HG02798 (cell line): ENCODE results near the gene LUZP4.
"Not testable (repeated sequence)": the region's sequence is repeated elsewhere in the genome, so short reads cannot be mapped to it uniquely, and the experiment has no call there.

Experiments
- ATAC-seq: cut with Tn5 transposase; IDR thresholded peaks from one replicate; pipeline ENCODE4 v1.9.1; 2021; ENCODE audit warnings: mild to moderate bottlenecking; ENCODE audit not compliant: unreplicated experiment, poor library complexity

LUZP4 gene, protein sequence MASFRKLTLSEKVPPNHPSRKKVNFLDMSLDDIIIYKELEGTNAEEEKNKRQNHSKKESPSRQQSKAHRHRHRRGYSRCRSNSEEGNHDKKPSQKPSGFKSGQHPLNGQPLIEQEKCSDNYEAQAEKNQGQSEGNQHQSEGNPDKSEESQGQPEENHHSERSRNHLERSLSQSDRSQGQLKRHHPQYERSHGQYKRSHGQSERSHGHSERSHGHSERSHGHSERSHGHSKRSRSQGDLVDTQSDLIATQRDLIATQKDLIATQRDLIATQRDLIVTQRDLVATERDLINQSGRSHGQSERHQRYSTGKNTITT

DNA sequence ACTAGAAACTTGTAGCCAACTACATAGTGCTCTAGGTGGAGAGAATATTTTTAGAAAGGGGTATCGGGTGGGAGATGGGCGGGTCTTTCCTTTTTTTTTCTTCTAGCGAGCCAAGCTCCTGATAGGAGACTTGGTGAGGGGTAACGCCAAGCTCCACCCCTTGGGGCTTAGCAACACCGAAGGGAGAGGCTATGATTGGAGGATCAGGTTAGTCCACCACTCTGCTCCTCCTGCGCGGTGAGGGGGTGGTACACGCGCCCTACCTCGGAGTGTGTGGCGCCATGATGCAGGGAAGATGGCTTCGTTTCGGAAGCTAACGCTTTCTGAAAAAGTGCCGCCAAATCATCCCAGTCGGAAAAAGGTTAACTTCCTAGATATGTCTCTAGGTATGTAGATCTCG is at the start of gene LUZP4:
TSS of gene LUZP4 (plus strand) at position 251 of the 400 bp plus-strand sequence. CDS start at position 296, 45 bp downstream.
- ATAC-seq, result no peak

DNA sequence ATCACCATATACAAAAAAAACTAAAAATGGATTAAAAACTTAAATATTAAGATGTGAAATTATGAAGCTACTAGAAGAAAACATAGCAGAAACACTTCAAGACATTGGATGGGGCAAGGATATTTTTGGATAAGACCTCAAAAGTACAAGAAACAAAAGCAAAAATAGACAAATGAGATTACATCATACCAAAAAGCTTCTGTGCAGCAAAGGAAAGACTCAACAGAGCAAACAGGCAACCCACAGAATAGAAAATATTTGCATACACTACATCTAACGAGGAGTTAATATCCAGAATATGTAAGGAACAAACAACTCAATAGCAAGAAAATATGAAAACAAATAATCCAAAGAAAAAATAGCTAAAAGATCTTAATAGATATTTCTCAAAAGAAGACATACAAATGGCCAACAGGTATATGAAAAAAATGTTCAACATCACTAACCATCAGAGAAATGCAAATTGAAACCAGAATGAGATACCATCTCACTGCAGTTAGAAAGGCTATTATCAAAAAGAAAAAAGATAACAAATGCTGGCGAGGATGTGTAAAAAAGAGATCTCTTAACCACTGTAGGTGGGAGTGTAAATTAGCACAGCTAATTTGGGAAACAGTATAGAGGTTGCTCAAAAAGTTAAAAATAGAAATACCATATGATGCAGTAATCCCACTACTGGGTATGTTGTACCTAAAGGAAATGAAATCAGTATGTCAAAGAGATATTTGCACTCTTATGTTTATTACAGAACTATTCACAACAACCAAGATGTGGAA is 37.9 kb upstream of the LUZP4 start:
- no peak for ATAC-seq

DNA sequence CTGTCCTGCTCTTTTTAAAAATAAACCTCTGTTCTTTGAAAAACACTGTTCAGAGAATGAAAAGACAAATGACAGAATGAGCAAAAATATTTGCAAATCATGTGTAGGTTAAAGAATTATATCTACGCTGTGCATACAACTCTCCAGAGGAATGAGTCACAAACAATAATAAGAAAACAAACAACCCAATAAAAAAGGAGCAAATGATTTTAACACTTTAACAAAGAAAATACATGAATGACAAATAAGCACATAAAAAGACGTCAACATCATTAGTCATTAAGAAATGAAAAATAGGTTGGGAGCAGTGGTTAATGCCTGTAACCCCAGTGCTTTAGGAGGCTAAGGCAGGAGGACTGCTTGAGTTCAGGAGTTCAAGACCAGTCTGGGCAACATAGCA is 34.5 kb upstream of the LUZP4 start:
- ATAC-seq, result no peak

DNA sequence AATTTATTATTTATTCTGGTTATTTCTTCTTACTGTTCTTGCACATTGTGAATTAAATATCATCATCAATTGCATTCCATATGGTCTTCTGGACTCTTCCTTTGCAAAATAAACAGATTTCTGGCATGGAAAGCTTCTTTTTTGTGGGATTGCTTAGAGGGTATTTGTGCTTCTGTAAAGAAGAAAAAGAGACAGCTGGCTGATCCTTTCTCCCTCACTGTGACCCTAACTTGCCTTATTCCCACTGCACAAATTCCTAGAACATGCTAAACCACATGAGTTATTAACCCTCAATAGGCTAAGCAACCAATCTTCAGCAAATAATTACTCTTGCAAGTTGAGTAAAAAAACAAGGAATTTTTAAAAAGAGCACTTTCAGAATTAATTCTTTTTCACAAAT is 31.8 kb upstream of the LUZP4 start:
- ATAC-seq, result no peak

DNA sequence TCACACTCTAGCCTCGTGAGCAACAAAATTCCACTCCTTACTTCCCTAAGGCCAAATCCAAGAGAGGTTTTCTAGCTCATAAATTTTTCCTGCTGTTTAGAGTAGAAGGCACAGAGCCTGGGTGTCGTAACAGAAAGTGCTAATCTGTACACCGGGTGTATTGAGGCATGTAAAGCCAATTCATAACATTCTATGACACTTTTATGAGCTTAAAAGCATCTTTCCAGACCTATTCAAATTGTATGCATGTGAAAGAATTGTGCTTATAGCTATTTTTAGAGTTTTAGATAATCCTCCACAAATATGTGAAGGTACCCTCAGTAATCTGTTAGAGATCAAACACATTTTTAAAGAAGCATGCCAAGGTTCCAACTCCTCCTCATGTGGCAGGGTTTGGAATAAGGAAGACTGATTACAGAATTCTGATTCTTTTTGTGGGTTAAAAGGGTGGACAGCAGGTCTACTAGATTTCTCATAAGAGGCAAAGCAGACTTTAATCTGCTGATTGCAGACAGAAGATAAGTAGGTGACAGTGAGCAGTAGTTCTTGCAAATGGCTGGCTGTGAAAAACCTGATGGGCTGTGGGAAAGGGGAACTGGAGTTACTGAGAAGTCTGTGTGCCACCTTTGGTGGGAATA is 30.2 kb upstream of the LUZP4 start:
- no peak for ATAC-seq

DNA sequence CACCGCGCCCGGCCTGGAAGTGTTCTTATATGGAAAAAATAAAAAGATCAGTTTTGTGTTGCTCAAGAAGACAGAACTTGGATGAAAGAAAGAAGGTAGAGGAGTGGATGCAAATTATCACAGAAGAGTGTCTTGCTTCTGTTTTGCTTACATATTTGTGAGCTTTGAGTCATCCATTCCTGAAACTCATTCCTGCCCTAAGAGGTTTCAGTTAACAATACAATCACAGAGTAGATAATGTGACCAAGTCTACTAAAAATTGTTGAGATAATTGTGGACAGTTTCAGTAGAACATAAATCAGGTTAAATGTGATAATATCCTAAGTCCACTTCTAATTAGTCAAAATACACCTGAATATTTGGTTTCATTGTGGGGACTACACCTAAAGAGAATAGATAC is 29.2 kb upstream of the LUZP4 start:
- ATAC-seq, result no peak

DNA sequence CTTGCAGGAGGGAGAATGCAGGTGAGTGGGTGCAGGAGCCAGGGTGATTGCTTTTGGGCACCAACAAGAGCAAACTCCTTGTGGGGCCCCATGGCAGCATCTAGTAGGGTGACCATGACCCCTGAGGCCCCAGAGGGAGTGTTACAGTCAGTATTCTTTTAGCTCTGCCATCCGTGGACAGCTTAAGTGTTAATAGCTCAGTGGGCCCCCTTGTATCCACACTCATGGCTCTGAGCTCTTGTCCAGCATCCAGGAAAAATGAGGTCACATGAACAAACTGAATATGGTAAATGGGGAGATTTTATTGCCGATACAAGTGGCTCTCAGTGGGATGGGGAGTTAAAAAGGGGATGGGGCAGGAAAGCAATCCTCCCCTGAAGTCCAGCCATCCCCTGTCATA is 28.4 kb upstream of the LUZP4 start:
- no peak for ATAC-seq

DNA sequence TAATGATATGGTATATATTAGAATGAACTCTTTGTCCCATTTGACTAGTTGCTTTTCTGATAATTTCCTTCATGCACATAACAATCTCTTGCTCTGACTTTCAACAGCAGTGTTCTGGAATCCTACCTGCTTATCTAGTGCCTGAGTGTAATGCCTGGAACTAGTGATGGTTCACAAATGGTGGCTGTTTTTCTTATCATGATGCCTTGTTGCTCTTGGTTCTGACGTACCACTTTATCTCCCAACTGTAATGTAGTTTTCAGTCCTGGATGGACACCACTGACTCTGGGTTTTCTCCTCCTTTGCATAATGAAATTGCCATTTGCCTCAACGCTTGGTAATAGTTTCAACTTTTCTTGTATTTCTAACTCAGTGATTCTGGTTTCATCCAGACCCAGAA is 25.5 kb upstream of the LUZP4 start:
- no peak for ATAC-seq

DNA sequence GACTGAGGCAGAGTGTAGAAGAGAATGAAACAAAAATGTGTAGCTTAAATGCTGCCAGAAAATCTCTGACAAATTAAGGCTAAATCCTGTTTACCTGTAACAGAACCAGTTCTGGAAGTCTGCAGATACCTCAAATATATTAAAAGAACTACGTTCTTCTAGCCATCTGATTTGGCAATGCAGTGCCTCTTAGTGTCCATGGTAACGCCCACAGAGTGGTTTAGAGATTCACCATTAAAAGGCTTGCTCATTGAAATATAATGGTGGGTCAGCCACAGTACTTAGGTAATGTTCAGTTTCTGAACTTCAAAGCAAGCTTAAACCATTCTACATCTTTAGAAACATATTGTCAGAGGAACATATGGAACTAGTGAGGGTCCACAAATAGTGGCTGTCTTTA is 23.2 kb upstream of the LUZP4 start:
- ATAC-seq, result no peak

DNA sequence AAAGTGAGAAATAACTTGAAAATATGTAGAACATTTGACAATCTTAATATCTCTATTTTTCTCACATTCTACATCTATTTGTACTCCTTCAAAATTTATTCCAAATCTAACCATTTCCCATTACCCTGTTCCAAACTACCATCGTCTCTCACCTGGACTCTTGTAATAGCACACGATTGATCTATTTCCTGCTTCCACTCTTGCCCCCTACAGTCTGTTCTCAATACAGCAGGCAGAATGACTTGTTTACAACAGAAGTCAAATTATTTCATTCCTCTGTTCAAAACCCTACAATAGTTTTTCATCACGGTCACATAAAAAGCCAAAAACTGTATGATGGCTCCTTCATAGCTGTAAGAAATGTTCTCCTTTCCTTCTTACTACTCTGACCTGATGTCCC is 21.1 kb upstream of the LUZP4 start:
- no peak for ATAC-seq

DNA sequence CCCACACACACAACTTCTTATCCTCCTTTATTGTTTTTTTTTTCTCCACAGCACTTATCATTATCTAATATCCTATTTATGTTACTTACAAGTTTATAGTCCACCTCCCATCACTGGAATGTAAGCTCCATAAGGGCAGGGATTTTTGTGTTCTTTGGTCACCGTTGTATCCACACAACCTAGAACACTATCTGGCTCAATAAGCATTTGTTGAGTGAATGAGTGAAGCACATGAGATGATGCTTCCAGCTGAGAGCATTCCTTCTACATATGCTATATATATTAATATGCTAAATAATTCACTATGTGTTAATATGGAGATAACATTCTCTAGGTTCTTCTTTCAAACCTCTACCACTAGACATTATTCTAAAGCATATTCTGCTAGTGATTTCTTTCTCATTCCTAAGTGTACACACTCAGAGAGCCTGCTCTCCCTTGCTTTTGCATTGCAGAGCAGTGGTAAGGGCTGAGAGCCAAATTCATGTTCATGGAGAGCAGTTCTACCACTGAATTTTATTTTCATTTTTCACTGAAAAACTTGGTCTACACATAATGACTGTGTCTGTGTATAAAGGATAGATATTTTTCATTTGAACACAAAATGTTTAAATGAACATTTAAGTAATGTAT is 20.3 kb upstream of the LUZP4 start:
- ATAC-seq, result no peak

DNA sequence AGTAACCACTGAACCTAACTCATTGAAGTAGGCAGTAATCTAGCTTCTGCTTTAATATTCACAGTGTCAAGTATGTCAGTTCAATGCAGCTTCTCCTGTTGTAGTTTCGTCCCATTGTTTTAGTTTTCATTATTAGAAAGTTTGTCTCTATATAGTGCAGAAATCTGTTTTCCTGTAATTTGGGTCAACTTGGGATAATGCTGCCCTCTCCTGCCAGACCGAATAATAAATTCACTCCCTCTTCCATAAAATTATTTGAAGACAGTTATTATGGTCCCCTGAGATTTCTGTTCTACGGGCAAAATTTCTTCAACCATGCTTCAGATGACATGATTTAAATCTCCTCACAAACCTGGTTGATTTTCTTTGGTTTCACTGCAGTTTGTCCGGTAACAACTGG is 4.6 kb upstream of the LUZP4 start:
- ATAC-seq, result no peak

DNA sequence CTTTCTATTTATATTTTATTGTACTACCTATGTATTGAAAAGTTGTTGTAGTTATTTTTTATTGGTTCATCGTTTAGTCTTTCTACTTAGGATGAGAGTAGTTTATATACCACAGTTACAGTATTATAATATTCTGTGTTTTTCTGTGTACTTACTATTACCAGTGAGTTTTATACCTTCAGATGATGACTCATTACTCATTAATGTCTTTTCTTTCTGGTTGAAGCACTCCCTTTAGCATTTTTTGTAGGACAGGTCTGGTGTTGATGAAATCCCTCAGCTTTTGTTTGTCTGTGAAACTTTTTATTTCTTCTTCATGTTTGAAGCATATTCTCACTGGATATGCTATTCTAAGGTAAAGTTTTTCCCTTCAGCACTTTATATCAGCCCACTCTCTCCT is 7.7 kb downstream of the LUZP4 start:
- no peak for ATAC-seq

DNA sequence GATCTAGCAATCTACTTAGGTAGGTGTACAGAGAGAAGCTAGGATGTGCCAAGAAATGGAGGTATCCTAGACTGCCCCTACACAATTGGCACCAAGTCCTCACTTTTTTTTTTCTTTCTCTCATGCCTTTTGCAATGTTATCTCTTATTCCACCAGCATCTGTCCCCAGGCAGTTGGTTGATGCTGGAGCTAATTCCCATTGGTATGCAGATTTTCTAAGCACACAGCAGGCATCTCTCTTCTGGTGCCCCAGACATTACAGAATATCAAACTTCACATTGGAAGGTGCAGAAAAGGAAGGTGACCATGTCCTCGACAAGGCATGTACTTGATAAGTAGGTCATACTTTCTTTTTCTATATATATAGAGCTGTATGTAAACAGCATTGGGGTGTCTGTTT is 21.6 kb downstream of the LUZP4 start:
- ATAC-seq, result no peak

DNA sequence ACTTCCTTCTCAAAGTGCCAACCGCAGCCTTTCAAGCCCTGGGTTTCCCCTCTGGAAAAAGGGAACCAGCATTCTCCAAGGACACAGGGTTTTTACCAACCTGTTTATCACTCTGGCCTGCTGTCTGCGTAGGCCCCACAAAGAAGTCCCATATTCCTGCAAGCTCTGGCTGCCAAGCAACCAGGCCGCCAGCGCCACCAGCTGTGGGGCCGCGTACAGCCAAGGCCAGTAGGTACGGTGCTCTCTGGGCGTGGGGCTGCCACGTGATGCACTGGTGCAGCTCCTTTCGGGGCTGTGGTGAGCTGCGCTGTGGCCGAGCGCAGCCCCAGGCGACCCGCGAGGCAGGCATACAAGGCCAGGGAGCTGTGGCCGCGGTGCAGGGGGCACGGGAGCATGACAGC is 22.1 kb downstream of the LUZP4 start:
- ATAC-seq, result no peak

DNA sequence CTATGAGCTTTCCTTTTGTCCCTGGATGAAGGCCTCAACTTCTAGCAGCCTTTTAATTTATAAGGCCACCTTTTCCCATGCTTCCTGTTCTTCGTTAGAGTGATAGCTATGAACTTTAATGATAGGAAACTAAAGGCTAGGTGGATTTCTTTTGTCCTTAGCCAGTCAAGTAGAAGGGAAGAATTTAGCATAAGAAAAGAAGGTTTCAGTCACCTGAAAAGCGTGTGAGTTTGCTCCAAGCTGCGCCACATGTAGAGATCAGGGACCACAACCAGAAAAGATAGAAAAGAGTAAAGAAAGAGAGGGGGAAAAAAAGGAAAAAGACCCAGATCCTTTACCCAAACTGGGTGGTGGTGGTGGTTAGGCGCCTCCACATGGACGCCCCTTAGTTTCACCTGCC is 28.6 kb downstream of the LUZP4 start:
- no peak for ATAC-seq

DNA sequence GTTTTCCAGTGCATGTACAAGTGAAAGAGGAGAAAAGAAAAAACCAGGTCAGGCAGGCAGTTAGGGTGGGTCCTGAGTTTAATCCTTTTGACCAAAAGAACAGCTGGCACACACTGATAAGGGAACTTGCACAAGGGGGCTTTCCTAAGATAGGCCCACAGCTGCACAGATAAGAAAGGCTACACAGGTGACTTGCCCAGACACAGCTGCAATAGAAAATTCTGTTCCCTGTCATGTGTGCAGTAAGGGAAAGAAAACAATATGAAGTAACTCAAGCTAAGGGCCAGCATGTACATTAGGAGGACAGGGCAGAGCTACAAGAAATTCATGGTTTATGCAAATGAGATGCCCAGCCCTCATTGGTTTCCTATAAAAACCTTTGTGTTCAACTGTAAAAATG is 32.9 kb downstream of the LUZP4 start:
- no peak for ATAC-seq

DNA sequence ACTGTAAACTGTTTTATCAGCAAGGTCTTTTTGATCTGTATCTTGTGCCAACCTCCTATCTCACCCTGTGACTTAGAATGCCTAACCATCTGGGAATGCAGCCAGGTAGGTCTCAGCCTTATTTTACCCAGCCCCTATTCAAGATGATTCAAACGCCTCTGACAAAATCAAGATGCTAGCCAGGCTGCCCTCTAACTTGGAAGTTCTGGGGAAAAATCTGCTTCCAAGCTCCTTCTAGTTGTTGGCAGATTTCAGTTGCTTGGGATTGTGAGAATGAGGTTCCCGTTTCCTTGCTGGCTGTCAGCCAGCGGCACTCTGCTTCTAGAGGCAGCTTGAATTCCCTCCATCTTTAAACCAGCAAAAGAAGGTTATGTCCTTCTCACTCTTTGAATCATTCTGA is 34.7 kb downstream of the LUZP4 start:
- no peak for ATAC-seq

DNA sequence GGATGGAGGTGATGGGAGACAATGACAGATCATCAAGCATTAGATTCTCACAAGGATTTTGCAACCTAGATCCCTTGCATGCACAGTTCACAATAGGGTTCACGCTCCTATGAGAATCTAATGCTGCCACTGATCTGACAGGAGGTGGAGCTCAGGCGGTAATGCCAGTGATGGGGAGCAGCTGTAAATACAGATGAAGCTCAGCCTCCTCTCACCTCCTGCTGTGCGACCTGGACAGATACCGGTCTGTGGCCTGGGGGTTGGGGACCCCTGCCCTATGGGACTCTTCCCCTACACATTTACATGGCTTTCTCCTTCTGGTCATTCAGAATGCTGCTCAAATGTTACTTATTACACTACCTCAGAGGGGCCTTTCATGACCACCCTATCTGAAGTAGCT is 39.8 kb downstream of the LUZP4 start:
- not testable (repeated sequence) for ATAC-seq

DNA sequence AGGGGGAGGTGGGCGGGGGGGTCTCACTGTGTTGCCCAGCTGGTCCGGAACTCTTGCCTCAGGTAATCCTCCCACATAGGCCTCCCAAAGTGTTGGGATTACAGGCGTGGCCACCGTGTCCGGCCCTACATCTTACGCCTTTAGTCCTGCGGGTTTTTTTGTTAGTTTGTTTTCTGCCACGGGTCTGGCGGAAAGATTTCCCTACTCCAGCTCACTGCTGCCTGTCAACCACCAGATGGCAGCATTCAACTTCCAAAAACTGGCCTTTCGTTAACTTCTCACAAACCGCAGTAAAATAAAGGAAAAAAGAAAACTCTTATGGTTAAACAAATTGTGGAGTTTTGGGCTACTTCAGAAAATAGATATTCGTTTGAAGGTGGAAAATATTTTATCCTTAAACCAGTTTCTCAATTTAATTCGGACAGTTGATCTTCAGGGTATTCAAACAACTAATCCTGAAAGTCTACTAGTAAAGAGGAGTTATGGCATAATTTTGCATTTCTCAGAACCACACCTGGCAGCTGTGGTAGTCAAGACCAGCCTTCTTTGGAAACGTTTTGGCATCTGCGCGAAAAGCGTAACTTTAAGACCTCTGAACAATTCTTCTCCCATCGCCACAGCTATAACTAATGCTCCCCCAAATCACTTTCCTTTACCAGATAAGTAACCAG is 41.1 kb downstream of the LUZP4 start:
- ATAC-seq, result no peak

DNA sequence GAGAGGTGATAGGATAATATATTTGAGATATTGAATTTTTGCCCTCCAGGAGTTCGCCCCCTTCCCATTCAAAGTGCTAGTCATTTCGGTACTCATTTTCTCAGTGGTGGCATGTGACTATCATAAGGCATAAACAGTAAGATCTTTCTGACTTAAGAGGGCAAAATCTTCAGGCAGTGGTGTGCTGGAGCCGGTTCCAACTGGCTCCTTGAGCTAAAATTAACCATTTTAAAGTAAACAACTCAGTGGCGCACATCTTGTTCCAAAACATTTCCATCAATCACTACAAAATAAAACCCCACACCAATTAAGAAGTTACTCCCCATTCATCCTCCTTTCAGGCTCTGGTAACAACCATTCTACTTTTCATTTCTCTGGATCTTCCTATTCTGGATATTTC is 43.3 kb downstream of the LUZP4 start:
- no peak for ATAC-seq
